NCI-H526 (cell line): Measurements from ENCODE around the gene JAZF1.
"Not testable (repeated sequence)": the region's sequence is repeated elsewhere in the genome, so short reads cannot be mapped to it uniquely, and the experiment has no call there.

Experiments used
- DNase-seq, 2 experiments: peaks; one replicate each; lab custom pipeline; 2025; lab: John Stamatoyannopoulos, UW

Gene JAZF1

GRCh38 chr7:27872356-27873275, 308.0 kb downstream of the JAZF1 start:
- no peak for DNase-seq

GRCh38 chr7:27871866-27872265, 308.7 kb downstream of the JAZF1 start:
- no peak for DNase-seq

DNA sequence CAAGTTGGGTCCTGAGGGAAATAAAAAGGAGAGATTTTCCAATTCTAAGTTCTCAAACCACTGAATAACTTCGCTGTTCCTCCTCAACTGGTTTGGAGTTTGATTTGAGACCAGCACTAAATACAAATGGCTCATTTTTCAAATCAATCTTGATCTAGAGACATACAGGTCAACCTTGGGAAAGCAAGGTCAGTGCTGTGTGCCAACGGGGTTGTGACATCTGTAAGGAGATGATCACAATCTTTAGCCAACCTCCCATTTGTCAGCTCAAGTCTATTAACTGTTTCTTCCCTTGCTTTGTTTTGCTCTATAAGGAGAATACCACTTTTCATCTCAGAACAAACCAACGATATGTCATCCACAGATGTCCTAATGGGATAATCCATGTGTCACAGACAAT, 309.5 kb downstream of the JAZF1 start:
- no peak for DNase-seq

- DNase-seq: no peak
Measured at GRCh38 chr7:27870595-27870994, 310.0 kb downstream of the JAZF1 start.

DNA sequence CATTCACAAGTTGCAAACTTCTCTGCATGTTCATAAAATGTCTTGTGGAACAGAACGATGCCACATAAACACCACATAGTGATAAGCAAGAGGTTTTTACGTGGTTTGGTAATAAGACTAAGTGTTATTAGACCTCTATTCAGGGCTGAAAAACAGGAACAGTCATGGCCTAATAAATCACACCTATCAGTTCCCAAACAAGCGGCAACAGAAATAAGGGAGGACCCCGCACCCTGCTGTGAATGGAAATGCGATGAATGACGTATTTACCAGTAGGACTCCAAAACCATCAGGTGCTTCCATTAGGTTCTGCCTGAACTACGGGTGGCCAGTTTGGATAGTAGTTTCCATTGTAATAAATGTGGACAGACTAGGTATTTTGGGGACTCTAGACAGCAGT, 311.5 kb downstream of the JAZF1 start:
- no peak for DNase-seq

- DNase-seq: no peak
Measured at GRCh38 chr7:27868131-27868550, 312.5 kb downstream of the JAZF1 start.

DNA sequence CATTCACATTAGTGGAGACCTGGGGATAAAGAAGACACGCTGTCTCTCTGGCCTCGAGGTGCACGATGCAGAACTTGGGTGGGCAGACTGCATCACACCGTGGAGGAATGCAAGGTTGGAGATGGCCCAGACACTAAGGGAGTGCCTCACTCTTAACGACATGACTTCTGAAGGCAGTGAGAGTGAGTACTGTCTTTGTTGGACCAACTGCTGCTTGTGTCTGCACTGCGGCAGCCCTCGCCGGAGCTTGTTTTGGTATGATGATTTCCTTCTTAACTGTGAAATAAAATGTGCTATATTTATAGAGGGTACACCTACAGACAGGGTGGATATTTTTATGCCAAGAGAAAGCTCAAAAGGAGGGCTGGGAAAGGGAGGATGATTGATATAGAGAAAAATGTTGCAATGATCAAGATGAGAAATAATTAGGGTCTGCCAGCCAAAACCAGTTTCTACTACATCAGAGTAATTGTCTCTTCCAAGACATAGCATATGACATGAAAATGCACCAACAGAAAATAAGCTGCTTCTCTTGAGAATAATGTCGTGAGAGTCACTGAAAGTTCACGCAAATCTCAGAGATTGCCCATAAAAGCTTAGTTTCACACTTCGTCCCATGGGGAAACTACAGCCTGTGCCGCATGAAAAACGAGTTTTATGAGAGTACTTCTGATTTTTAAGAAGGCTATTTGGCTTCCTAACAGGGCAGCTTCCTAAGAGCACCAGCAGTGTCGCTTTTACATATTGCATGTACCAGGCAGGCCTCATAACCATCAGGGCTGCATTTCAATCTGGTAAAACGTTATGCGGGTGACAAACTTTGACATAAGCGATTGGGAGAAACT, 313.5 kb downstream of the JAZF1 start:
- DNase-seq: no peak

DNA sequence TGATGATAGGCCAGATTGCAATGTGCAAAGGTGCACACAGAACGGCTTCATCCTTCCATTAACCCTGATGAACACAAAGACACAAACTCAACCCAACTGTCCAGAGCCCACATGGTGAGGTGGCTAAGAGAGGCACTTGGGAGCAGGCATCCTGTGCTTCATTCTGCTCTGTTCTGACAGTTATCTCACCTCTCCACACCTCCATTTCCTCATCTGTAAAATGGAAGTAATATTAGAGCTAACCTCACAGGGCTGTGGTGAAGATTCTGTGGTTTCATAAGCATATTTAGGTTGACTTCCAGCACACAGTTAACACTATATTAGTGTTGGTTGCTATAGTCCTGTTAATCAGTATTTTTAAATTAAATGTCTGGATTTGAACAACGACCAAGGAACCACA, 314.3 kb downstream of the JAZF1 start:
- no peak for DNase-seq

DNA sequence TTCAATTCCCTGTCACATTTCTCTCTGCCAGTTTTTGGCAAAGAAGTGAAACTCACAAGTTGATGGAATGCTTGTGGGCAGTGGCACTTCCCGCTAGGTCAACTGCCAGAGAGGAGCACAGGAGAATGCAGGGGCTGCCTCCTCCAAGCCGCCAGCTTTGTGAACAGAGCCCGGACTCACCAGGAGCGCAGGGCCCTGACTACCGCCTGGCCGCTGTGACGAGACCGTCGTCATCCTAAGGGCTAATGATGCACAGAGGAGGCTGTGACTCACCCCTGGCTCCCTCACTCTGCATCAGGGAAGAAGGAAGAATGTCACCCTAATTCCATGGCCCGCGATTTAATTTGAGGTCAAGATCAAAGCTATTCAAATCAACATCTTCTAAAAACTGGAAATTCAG, 316.7 kb downstream of the JAZF1 start:
- no peak for DNase-seq

GRCh38 chr7:27861747-27862146, 318.8 kb downstream of the JAZF1 start:
- DNase-seq: no peak

DNA sequence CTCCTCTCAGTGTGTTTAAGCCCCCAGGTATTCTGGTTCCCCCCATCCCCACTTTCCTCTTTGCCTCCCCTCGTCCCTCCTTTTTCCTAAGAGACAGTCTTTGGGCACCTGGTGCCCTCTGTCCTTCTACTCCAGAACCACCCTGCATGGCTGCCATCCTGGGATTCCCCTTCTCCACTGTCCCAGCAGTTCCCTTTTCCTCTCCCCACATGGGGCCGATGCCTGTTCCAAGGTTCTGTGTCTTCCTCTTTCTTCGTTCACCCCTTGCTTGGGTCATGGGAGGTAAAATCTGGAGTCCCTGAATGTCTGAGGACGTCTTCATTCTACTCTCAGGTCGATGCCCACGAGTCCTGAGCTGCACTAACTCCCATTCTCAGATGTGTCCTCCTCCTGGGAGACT, 319.8 kb downstream of the JAZF1 start:
- DNase-seq: no peak

DNA sequence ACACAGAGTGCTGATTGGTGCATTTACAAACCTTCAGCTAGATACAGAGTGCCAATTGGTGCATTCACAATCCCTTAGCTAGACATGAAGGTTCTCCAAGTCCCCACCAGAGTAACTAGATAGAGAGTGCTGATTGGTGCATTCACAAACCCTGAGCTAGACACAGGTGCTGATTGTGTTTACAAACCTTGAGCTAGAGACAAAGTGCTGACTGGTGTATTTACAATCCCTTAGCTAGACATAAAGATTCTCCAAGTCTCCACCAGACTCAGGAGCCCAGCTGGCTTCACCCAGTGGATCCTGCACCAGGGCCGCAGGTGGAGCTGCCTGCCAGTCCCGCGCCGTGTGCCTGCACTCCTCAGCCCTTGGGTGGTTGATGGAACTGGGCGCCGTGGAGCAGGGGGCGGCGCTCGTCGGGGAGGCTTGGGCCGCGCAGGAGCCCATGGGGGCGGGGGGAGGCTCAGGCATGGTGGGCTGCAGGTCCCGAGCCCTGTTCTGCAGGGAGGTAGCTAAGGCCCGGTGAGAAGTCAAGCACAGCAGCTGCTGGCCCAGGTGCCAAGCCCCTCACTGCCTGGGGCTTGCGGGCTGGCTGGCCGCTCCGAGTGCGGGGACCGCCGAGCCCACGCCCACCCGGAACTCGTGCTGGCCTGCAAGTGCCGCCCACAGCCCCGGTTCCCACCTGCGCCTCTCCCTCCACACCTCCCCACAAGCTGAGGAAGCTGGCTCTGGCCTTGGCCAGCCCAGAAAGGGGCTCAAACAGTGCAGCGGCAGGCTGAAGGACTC, 323.7 kb downstream of the JAZF1 start:
- DNase-seq: not testable (repeated sequence)

- DNase-seq: no peak
Measured at GRCh38 chr7:27850531-27850930, 330.1 kb downstream of the JAZF1 start.

GRCh38 chr7:27846388-27846787, 334.2 kb downstream of the JAZF1 start:
- DNase-seq: no peak

DNA sequence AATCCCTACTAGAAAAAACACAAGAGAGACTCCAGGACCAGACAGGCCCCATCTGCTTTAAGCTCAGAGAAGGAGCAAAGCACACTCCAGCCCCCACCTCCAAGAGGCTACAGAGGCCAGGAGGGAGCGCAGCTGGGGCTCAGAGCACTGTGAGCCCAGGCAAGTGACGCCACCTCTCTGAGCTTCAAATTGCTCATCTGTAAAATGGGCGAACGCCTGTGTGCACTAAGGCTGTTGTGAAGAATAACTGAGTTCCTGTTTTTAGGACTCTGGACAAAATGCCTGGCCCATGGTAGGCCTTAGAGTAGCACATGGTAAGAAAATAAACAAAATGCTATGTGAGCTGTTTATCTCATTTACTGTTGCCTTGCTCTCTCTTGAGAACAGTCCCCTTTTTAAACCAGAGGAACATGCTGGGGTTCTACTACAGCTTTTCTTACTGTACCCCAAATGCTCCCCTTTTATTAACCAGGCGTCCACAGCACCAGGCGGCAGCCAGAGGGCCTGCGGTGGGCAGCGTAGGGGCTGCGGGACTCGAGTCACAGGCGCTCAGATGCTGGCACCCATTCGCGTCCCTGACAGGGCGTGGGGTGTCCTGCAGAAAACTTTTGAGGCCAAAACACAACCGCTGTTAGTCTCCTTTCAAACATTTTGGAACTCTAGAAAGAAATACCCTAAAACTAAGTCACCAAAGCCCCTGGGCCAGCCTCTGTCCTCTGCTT, 336.9 kb downstream of the JAZF1 start:
- DNase-seq: no peak

GRCh38 chr7:27842851-27843250, 337.7 kb downstream of the JAZF1 start:
- no peak for DNase-seq

- no peak for DNase-seq
Measured at GRCh38 chr7:27842094-27842692, 338.4 kb downstream of the JAZF1 start.

- no peak for DNase-seq
Measured at GRCh38 chr7:27840760-27841364, 339.7 kb downstream of the JAZF1 start.

DNA sequence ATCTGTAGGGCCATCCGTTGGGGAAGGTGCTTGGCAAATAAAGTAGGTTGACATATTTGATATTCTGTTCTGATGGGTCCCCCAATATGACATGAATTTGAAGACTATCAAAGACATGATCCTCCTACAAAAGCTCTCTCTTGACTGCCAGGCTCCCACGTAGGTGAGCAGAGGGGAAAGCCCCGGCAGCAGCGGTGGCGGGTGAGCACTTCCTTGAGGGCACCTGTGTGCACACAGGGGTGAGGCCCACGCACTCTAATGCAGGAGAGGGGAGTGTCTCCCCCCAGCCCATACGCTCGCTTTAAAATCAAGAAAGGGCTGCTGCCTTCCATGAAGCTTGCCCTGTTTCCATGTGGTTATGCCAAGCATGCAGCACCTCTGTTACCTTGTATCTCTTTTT, 340.3 kb downstream of the JAZF1 start:
- DNase-seq: no peak

- no peak for DNase-seq
Measured at GRCh38 chr7:27839099-27839498, 341.5 kb downstream of the JAZF1 start.

GRCh38 chr7:27836536-27836935, 344.1 kb downstream of the JAZF1 start:
- DNase-seq: no peak
